Calu3 (cell line): Measurements from ENCODE around the gene SNX19. TPM values are rescaled to one million over a fixed set of nuclear protein-coding genes. Genes with fewer than 3 reads are reported as not detected.

ENCODE experiments used
- BruUV-seq: library from RNA; stranded (reverse); fragments of 400-500 nt; replicated peaks from 2 replicates; lab custom pipeline; 2021; lab: Mats Ljungman, UMichigan
- CTCF ChIA-PET: fragments of 300-600 bp; sonication (Branson Sonifier 250); formaldehyde crosslinking; loops from one replicate; lab custom pipeline; 2022; ENCODE audit warnings: antibody characterized with exemption; lab: Charles Lee
- DNase-seq: peaks from one replicate; pipeline ENCODE4 v3.0.0; 2022
- H3K27ac Mint-ChIP-seq: one replicate; pipeline ENCODE4 v1.8.0; 2022; ENCODE audit warnings: mixed read lengths; ENCODE audit not compliant: unreplicated experiment
- H3K27me3 Mint-ChIP-seq: one replicate; pipeline ENCODE4 v1.8.0; 2022; ENCODE audit warnings: mixed read lengths; ENCODE audit not compliant: unreplicated experiment
- H3K36me3 Mint-ChIP-seq: one replicate; pipeline ENCODE4 v1.8.0; 2022; ENCODE audit warnings: mild to moderate bottlenecking, moderate library complexity, mixed read lengths; ENCODE audit not compliant: insufficient read depth, unreplicated experiment
- H3K4me1 Mint-ChIP-seq: one replicate; pipeline ENCODE4 v1.8.0; 2022; ENCODE audit warnings: mild to moderate bottlenecking, low read depth, mixed read lengths; ENCODE audit not compliant: unreplicated experiment
- H3K4me3 Mint-ChIP-seq: one replicate; pipeline ENCODE4 v1.8.0; 2022; ENCODE audit warnings: mild to moderate bottlenecking, low read depth, moderate library complexity, mixed read lengths; ENCODE audit not compliant: unreplicated experiment
- H3K9me3 Mint-ChIP-seq: one replicate; pipeline ENCODE4 v1.8.0; 2022; ENCODE audit warnings: low read depth, mixed read lengths; ENCODE audit not compliant: unreplicated experiment
- intact Hi-C: fragments of 100-400 bp; cut with micrococcal nuclease; formaldehyde crosslinking; loops from one replicate; pipeline ENCODE4 v1.10.0; 2022; ENCODE audit not compliant: unreplicated experiment
- total RNA-seq: library from RNA; stranded (reverse); gene quantifications from 2 replicates; pipeline ENCODE4 v1.2.3, GENCODE V29; 2022
- TF ChIP-seq, protein P1 (sequence below): fragments of 200-600 bp; IDR thresholded peaks from one replicate; pipeline ENCODE4 v1.8.0; 2022; ENCODE audit warnings: antibody characterized with exemption; ENCODE audit not compliant: unreplicated experiment

SNX19 gene
- total RNA-seq, 1 experiment from 2014 or later: 39.8 TPM

DNA sequence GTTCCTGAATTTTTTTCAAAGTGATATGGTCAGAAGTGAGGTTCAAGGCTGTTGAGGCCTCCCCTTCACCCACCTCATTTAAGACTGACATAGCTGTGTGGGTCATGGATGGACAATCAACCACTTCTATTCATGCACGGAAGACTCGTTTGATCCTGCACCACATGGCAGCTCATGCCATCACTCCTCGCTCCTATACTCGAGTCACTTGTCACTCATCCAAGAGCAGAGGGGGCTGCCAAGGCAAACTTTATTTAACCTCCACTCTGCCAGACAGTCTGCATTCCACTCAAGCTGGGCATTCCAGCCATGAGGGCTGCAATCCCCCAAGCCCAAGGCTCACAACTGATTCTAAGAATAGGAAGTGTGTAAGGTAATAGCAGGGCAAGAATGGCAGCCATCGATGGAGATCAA is 34.1 kb downstream of the SNX19 start:
- no peaks in the 10 kb centered on the region for H3K9me3 Mint-ChIP-seq
- H3K27me3 Mint-ChIP-seq: no peaks in the 10 kb centered on the region
- TF ChIP-seq, protein P1, sequence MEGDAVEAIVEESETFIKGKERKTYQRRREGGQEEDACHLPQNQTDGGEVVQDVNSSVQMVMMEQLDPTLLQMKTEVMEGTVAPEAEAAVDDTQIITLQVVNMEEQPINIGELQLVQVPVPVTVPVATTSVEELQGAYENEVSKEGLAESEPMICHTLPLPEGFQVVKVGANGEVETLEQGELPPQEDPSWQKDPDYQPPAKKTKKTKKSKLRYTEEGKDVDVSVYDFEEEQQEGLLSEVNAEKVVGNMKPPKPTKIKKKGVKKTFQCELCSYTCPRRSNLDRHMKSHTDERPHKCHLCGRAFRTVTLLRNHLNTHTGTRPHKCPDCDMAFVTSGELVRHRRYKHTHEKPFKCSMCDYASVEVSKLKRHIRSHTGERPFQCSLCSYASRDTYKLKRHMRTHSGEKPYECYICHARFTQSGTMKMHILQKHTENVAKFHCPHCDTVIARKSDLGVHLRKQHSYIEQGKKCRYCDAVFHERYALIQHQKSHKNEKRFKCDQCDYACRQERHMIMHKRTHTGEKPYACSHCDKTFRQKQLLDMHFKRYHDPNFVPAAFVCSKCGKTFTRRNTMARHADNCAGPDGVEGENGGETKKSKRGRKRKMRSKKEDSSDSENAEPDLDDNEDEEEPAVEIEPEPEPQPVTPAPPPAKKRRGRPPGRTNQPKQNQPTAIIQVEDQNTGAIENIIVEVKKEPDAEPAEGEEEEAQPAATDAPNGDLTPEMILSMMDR: no peak
- H3K4me1 Mint-ChIP-seq: no peaks in the 10 kb centered on the region
- H3K4me3 Mint-ChIP-seq: no peak overlapping the region
- no TSS peak for BruUV-seq
- CTCF ChIA-PET: no interaction called here
- intact Hi-C loops: no loop called here
- no peak for DNase-seq
- H3K27ac Mint-ChIP-seq: no peak overlapping the region
- H3K36me3 Mint-ChIP-seq: peaks cover 5% of the 10 kb centered on the region

DNA sequence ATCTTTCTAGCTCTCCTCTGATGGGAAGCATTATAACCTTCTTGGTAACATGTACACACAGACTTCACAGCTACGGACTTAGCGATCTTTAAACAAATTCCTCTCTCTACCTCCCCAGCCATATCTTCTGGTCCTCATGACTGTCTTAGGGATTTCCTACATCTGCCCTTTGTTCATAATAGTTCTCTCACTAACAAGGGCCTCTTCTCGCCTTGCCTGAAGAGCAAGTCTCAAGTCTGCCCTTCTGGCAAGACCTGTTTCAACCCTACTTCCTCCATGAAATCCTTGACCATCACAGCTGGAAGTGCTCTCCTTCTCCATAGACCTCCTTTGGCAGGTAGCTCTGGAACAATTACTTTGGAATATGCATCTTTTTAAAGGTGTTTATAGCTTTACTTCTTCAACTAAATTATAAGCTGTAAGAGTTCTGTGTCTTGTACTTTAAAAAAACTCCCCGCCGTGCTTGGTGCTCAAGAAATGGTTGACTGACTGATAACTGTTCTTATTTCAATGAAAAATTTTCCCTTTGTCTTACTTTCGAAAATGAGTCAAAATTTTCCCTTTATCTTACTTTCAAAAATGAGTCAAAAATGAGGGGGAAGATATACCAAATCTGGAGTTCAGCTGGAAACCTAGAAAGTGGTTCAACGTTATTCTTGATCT is 34.7 kb downstream of the SNX19 start:
- H3K9me3 Mint-ChIP-seq: no peaks in the 10 kb centered on the region
- intact Hi-C loops: no loop called here

DNA sequence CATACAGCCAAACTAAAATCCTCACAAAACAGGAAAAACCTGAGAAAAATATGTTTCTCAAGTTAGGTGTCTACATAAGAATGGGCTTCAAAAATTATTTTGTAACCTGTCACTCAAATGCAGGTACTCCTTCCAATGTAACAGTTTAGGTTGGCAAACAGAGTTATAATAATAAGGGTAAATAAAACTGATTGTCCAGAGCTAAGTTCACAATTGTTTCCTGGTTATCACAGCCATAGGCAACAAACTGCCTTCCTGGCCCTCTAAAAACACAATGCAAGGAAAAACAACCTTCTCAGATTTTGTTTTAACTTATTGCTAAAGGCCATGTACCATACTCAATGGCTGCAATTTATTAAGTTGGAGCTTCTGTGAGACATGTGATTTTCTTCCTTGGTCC is 36.4 kb downstream of the SNX19 start:
- no TSS peak for BruUV-seq
- TF ChIP-seq, protein P1: no peak
- Mint-ChIP-seq H3K9me3 (no peaks in the 10 kb centered on the region), H3K27ac (no peak overlapping the region), H3K27me3 (no peaks in the 10 kb centered on the region), H3K4me1 (no peaks in the 10 kb centered on the region), H3K4me3 (no peak overlapping the region), H3K36me3 (peaks cover 5% of the 10 kb centered on the region)
- DNase-seq: no peak
- CTCF ChIA-PET: no interaction called here
- intact Hi-C loops: no loop called here

More for the DNA sequence above, 34.7 kb downstream of the SNX19 start:
- H3K27ac Mint-ChIP-seq: no peak overlapping the region
- no peaks in the 10 kb centered on the region for H3K27me3 Mint-ChIP-seq
- TF ChIP-seq, protein P1: no peak
- no TSS peak for BruUV-seq
- CTCF ChIA-PET: interaction anchor here (0.6 kb wide), 1 partner anchor 898 kb away, joined by 4 read pairs; no protein-coding TSS in a partner anchor
- no peak for DNase-seq
- peaks cover 5% of the 10 kb centered on the region for H3K36me3 Mint-ChIP-seq
- H3K4me1 Mint-ChIP-seq: no peaks in the 10 kb centered on the region
- H3K4me3 Mint-ChIP-seq: no peak overlapping the region

DNA sequence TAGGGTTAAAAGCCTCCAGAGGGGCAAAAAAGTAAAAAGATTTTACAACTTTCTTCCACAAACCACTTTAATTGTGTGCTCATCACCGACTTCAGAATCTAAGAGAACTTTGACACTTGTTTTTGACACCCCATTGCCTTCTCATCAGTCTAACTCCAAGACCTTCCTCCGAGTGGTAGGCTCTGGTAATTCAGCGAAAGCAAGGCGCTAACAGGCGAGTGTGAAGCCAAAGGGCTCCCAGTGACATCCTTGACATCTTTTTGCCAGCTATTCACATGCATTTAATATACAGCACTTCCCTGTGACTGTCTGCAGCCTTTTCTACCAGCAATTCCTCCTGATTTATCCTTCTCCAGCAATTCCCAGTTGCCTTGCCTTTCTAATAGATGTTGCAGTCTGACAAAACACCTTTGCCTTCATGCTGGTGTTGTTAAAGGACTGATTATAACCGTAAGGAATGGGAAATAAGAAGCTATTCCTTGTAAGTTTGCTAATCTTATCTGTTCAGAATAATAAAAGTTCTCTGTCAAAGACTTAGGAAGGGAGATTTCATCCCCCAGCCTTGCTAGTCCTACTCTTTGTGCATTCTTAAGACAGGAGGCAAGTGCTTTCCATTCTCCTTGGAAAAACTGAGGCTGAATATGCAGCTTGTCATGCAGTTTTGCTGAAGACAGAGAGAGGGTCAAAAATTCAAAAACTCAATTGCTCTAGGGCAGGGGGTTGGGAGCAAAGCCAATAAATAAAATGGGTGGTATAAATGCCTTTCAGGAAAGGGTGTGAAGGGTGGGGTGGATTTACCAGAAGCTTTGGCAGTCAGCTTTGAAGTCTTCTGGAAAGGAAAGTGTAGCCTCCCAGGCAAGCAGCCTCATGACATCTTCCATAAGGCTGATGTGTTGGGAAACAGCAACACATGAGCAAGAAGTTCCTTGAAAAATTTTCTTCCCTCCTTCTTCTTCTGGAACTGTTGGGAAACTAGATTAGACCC is 39.1 kb downstream of the SNX19 start:
- CTCF ChIA-PET: no interaction called here
- TF ChIP-seq, protein P1: no peak
- Mint-ChIP-seq H3K9me3 (no peaks in the 10 kb centered on the region), H3K27me3 (no peaks in the 10 kb centered on the region), H3K4me1 (no peaks in the 10 kb centered on the region), H3K36me3 (peaks cover 5% of the 10 kb centered on the region), H3K27ac (no peak overlapping the region), H3K4me3 (no peak overlapping the region)
- BruUV-seq: TSS peak; percentile 39
- intact Hi-C loops: no loop called here
- no peak for DNase-seq
